Neural crest cell (in vitro differentiated cells): ENCODE measurements around the gene DTNB. TPM values are rescaled to one million over a fixed set of nuclear protein-coding genes. Genes with fewer than 3 reads are reported as not detected.

Experiments used
- DNase-seq: peaks from one replicate; pipeline ENCODE4 v3.0.0; 2021; ENCODE audit warnings: low read depth, mixed read lengths, low spot score
- H3K27ac Mint-ChIP-seq: one replicate; pipeline ENCODE4 v1.8.0; 2021; ENCODE audit warnings: mild to moderate bottlenecking, mixed read lengths; ENCODE audit not compliant: unreplicated experiment
- H3K27me3 Mint-ChIP-seq: 2 replicates; pipeline ENCODE4 v1.8.0; 2021; ENCODE audit warnings: low read depth, mild to moderate bottlenecking, mixed read lengths
- H3K36me3 Mint-ChIP-seq: 2 replicates; pipeline ENCODE4 v1.8.0; 2021; ENCODE audit warnings: low read depth, mild to moderate bottlenecking, mixed read lengths
- H3K4me1 Mint-ChIP-seq: 2 replicates; pipeline ENCODE4 v1.8.0; 2021; ENCODE audit warnings: mixed read lengths
- H3K4me3 Mint-ChIP-seq: one replicate; pipeline ENCODE4 v1.8.0; 2021; ENCODE audit warnings: mild to moderate bottlenecking, mixed read lengths
- H3K9me3 Mint-ChIP-seq: 2 replicates; pipeline ENCODE4 v1.8.0; 2021; ENCODE audit warnings: mixed read lengths
- total RNA-seq: library from RNA; stranded (reverse); gene quantifications from 2 replicates; pipeline ENCODE4 v1.2.1, GENCODE V29; 2021
- TF ChIP-seq, protein P1 (sequence below): fragments of 200-600 bp; sonication (generic); conservative IDR thresholded peaks from 2 replicates; pipeline ENCODE4 v1.5.0; 2021; ENCODE audit warnings: antibody characterized with exemption, mild to moderate bottlenecking

Gene DTNB
- total RNA-seq, 1 donor from 2014 or later = 29.5 TPM

- no peak for DNase-seq
- no peaks in the 10 kb centered on the region for H3K9me3 Mint-ChIP-seq
- TF ChIP-seq, protein P1, sequence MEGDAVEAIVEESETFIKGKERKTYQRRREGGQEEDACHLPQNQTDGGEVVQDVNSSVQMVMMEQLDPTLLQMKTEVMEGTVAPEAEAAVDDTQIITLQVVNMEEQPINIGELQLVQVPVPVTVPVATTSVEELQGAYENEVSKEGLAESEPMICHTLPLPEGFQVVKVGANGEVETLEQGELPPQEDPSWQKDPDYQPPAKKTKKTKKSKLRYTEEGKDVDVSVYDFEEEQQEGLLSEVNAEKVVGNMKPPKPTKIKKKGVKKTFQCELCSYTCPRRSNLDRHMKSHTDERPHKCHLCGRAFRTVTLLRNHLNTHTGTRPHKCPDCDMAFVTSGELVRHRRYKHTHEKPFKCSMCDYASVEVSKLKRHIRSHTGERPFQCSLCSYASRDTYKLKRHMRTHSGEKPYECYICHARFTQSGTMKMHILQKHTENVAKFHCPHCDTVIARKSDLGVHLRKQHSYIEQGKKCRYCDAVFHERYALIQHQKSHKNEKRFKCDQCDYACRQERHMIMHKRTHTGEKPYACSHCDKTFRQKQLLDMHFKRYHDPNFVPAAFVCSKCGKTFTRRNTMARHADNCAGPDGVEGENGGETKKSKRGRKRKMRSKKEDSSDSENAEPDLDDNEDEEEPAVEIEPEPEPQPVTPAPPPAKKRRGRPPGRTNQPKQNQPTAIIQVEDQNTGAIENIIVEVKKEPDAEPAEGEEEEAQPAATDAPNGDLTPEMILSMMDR = no peak
- H3K4me1 Mint-ChIP-seq = peaks cover 14% of the 10 kb centered on the region
- H3K27me3 Mint-ChIP-seq = no peaks in the 10 kb centered on the region
- no peaks in the 10 kb centered on the region for H3K36me3 Mint-ChIP-seq
- H3K27ac Mint-ChIP-seq = no peak overlapping the region
- no peak overlapping the region for H3K4me3 Mint-ChIP-seq
Observed at GRCh38 chr2:25589676-25590205, 83.6 kb downstream of the DTNB start.

DNA sequence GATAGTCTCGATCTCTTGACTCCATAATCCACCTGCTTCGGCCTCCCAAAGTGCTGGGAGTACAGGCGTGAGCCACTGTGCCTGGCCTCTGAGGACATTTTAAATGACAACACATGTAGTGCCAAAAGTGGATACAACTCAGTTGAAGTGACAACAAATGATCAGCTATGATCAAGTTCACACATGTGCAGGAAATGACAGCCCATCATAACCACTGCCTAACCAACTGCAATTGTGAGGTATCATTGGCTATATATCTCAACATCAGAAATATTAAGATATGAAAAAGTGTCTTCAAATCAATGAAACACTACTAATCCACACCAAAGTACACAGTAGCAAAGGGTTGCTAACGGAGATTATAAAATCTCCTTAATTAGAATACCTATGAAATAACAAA lies 84.8 kb downstream of the DTNB start:
- H3K4me3 Mint-ChIP-seq = no peak overlapping the region
- TF ChIP-seq, protein P1 = no peak
- no peaks in the 10 kb centered on the region for H3K36me3 Mint-ChIP-seq
- peaks cover 14% of the 10 kb centered on the region for H3K4me1 Mint-ChIP-seq
- no peaks in the 10 kb centered on the region for H3K9me3 Mint-ChIP-seq
- H3K27ac Mint-ChIP-seq = no peak overlapping the region
- H3K27me3 Mint-ChIP-seq = no peaks in the 10 kb centered on the region
- no peak for DNase-seq

DNA sequence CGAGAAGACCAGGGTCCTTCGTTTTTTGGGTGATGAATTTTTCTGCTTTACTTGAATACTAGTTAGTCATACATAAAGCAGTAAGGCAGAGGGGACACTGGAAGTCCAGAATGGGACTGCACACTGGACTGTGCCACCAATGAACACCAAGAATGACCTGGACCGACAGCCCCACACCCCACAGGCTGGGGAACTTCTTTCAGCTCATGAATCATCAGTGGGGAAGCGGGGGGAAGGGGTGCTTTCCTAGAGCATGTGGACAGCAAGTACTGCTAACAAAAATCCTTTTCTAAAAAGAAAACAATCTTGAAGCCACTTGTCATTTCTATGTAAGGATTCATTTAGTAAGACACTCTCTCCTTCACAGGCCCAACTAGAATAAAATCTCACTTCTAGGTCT lies 86.0 kb downstream of the DTNB start:
- no peak for DNase-seq
- H3K27ac Mint-ChIP-seq = no peak overlapping the region
- no peak overlapping the region for H3K4me3 Mint-ChIP-seq
- peaks cover 16% of the 10 kb centered on the region for H3K4me1 Mint-ChIP-seq
- peaks cover 4% of the 10 kb centered on the region for H3K36me3 Mint-ChIP-seq
- no peaks in the 10 kb centered on the region for H3K27me3 Mint-ChIP-seq
- TF ChIP-seq, protein P1 = no peak
- peaks cover 2% of the 10 kb centered on the region for H3K9me3 Mint-ChIP-seq

GRCh38 chr2:25586726-25587144 lies 86.6 kb downstream of the DTNB start:
- Mint-ChIP-seq H3K27me3 (no peaks in the 10 kb centered on the region), H3K9me3 (peaks cover 2% of the 10 kb centered on the region), H3K4me3 (no peak overlapping the region), H3K27ac (no peak overlapping the region), H3K36me3 (peaks cover 5% of the 10 kb centered on the region), H3K4me1 (peaks cover 17% of the 10 kb centered on the region)
- TF ChIP-seq, protein P1 = no peak
- DNase-seq = no peak

DNA sequence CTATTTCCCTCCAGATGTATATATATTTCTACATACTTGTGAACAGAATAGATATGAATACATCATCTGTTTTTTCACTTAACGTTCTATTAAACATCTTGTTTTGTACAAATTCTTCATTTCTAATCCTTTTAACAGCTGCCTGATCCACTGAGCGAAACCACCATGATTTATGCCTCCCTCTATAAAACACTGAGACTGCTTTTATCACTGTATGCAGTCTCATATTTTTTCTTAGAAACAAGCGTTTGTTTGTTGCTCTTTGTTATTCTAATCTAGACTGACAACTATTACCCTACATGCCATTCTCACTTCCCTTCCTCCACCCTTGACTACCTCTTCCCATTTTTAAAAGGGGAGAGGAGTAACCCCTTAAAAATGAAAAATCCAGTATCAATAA lies 88.2 kb downstream of the DTNB start:
- Mint-ChIP-seq H3K4me3 (no peak overlapping the region), H3K27ac (no peak overlapping the region), H3K9me3 (peaks cover 2% of the 10 kb centered on the region), H3K36me3 (peaks cover 5% of the 10 kb centered on the region), H3K27me3 (no peaks in the 10 kb centered on the region), H3K4me1 (peaks cover 17% of the 10 kb centered on the region)
- TF ChIP-seq, protein P1 = no peak
- DNase-seq = no peak
